ENCODE results near the gene TFB1M.

The TFB1M gene

GRCh38 chr6:155292711-155293110 lies 21.6 kb downstream of the TFB1M start:
- DNase-seq, result no peak

GRCh38 chr6:155291291-155291690 lies 23.0 kb downstream of the TFB1M start:
- no peak for DNase-seq

- DNase-seq, result no peak
Observed at GRCh38 chr6:155290491-155290890, 23.8 kb downstream of the TFB1M start.

- DNase-seq, result no peak
Observed at GRCh38 chr6:155287762-155288161, 26.5 kb downstream of the TFB1M start.

GRCh38 chr6:155284775-155285174 lies 29.5 kb downstream of the TFB1M start:
- no peak for DNase-seq

- no peak for DNase-seq
Observed at GRCh38 chr6:155278319-155279049, 35.8 kb downstream of the TFB1M start.

GRCh38 chr6:155276638-155277037 lies 37.6 kb downstream of the TFB1M start:
- no peak for DNase-seq

- DNase-seq, result no peak
Observed at GRCh38 chr6:155275808-155276480, 38.3 kb downstream of the TFB1M start.

- peak; percentile 48 for DNase-seq
Observed at GRCh38 chr6:155274533-155274932, 39.8 kb downstream of the TFB1M start.

- peak; percentile 32 for DNase-seq
Observed at GRCh38 chr6:155274106-155274505, 40.2 kb downstream of the TFB1M start.

GRCh38 chr6:155273431-155273830 lies 40.9 kb downstream of the TFB1M start:
- peak; percentile 94 for DNase-seq

GRCh38 chr6:155272353-155273232 lies 41.7 kb downstream of the TFB1M start:
- DNase-seq, result no peak

- no peak for DNase-seq
Observed at GRCh38 chr6:155271145-155271544, 43.1 kb downstream of the TFB1M start.

- no peak for DNase-seq
Observed at GRCh38 chr6:155270561-155271091, 43.7 kb downstream of the TFB1M start.

GRCh38 chr6:155269765-155270164 lies 44.5 kb downstream of the TFB1M start:
- no peak for DNase-seq

GRCh38 chr6:155268088-155268867 lies 46.0 kb downstream of the TFB1M start:
- DNase-seq, result peak; percentile 50

GRCh38 chr6:155267411-155267810 lies 46.9 kb downstream of the TFB1M start:
- no peak for DNase-seq

GRCh38 chr6:155265843-155266535 lies 48.3 kb downstream of the TFB1M start:
- no peak for DNase-seq

- DNase-seq, result peak; percentile 63
Observed at GRCh38 chr6:155264693-155265320, 49.5 kb downstream of the TFB1M start.

GRCh38 chr6:155263373-155264063 lies 50.8 kb downstream of the TFB1M start, which contains the start of gene CLDN20:
Gene CLDN20 (plus strand): TSS chr6:155264013. CDS start chr6:155275720, 11,707 bp downstream.
- no peak for DNase-seq

All from EL (cell line).